K562 (cell line): ENCODE measurements around the gene PAM. TPM values are rescaled to one million over a fixed set of nuclear protein-coding genes. Genes with fewer than 3 reads are reported as not detected.

Experiments used
- ATF6 ChIP-seq: sonication (generic); formaldehyde crosslinking; IDR thresholded peaks from 2 replicates; pipeline ENCODE4 v1.4.0; 2020; ENCODE audit warnings: mild to moderate bottlenecking, missing genetic modification reagents
- MGA ChIP-seq: fragments of 450-650 bp; IDR thresholded peaks from 2 replicates; pipeline ENCODE4 v1.6.1; 2016; ENCODE audit warnings: mild to moderate bottlenecking, moderate library complexity
- ZNF589 ChIP-seq: fragments of 200-800 bp; sonication (Bioruptor generic); IDR thresholded peaks from 2 replicates; pipeline ENCODE4 v1.6.1; 2016; ENCODE audit warnings: low read depth, missing genetic modification characterization, missing compliant biosample characterization
- ZNF717 ChIP-seq: fragments of 250-450 bp; sonication (Bioruptor Pico); IDR thresholded peaks from 2 replicates; pipeline ENCODE4 v1.5.0; 2021
- polyA plus RNA-seq, 8 experiments: library from polyadenylated mRNA; depleted of rRNA in 4 of 8; stranded (reverse) in 5 of 8; unstranded in 3 of 8; fragments of >200 nt; fragmentation: Nextera tagmentation in 2 of 8; fragmentation: Illumina TruSeq in 1 of 8; extraction: Ambion mirVana in 2 of 8; extraction: Trizol in 1 of 8; gene quantifications; 2 replicates each; pipeline versions ENCODE4 v1.2.1 to v1.2.3, GENCODE V29; 2011 to 2014; ENCODE audit warnings: inconsistent platforms in 1 of 8, missing spikeins in 1 of 8
- total RNA-seq, 7 experiments: library from RNA; depleted of rRNA in 6 of 7; stranded (reverse); fragments of >200 nt in 6 of 7; fragmentation: Illumina TruSeq in 2 of 7; extraction: Trizol in 2 of 7; gene quantifications; 2 replicates each; pipeline versions ENCODE4 v1.2.1 to v1.2.3, GENCODE V29; 2011 to 2021; ENCODE audit warnings: low replicate concordance in 1 of 7

The PAM gene
- total and polyA plus RNA-seq, 9 of the 15 experiments (the other 6 are each of a cell fraction or from before 2014, with no cell fraction given) = 0.39 to 3.1 (median 0.77) TPM

- no peak for TF ChIP-seq MGA
- TF ChIP-seq ZNF589 (CRISPR knock-in tag) = no peak
- no peak for TF ChIP-seq ZNF717
- TF ChIP-seq ATF6 (CRISPR knock-in tag) = no peak
Observed at GRCh38 chr5:102749416-102750030, 5.6 kb upstream of the PAM start (continued).
